ENCODE results near the gene PSMC5.

DNA sequence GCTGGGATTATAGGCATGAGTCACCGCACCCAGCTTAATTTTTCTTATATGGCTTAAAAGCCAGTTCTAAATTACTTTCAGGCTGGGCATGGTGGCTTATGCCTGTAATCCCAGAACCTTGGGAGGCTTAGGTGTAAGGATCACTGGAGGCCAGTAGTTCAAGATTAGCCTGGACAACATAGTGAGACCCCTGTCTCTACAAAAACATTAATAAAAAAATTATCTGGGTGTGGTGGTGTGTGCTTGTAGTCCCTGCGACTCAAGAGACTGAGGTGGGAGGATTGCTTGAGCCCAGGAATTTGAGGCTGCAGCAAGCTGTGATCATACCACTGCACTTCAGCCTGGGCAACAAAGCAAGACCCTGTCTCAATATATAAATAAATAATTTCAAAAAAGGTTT is 26.0 kb downstream of the PSMC5 start:
- TF ChIP-seq, protein P1, sequence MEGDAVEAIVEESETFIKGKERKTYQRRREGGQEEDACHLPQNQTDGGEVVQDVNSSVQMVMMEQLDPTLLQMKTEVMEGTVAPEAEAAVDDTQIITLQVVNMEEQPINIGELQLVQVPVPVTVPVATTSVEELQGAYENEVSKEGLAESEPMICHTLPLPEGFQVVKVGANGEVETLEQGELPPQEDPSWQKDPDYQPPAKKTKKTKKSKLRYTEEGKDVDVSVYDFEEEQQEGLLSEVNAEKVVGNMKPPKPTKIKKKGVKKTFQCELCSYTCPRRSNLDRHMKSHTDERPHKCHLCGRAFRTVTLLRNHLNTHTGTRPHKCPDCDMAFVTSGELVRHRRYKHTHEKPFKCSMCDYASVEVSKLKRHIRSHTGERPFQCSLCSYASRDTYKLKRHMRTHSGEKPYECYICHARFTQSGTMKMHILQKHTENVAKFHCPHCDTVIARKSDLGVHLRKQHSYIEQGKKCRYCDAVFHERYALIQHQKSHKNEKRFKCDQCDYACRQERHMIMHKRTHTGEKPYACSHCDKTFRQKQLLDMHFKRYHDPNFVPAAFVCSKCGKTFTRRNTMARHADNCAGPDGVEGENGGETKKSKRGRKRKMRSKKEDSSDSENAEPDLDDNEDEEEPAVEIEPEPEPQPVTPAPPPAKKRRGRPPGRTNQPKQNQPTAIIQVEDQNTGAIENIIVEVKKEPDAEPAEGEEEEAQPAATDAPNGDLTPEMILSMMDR (IDR thresholded peaks at IDR 0.05; ENCODE audit: low read depth, low read length, missing input control), result no peak
- no peak for TF ChIP-seq EGR1 (IDR thresholded peaks at IDR 0.05; ENCODE audit: low read depth in 2 of 2)
- TF ChIP-seq RXRA (IDR thresholded peaks at IDR 0.05), result no peak
- TF ChIP-seq, protein P2, sequence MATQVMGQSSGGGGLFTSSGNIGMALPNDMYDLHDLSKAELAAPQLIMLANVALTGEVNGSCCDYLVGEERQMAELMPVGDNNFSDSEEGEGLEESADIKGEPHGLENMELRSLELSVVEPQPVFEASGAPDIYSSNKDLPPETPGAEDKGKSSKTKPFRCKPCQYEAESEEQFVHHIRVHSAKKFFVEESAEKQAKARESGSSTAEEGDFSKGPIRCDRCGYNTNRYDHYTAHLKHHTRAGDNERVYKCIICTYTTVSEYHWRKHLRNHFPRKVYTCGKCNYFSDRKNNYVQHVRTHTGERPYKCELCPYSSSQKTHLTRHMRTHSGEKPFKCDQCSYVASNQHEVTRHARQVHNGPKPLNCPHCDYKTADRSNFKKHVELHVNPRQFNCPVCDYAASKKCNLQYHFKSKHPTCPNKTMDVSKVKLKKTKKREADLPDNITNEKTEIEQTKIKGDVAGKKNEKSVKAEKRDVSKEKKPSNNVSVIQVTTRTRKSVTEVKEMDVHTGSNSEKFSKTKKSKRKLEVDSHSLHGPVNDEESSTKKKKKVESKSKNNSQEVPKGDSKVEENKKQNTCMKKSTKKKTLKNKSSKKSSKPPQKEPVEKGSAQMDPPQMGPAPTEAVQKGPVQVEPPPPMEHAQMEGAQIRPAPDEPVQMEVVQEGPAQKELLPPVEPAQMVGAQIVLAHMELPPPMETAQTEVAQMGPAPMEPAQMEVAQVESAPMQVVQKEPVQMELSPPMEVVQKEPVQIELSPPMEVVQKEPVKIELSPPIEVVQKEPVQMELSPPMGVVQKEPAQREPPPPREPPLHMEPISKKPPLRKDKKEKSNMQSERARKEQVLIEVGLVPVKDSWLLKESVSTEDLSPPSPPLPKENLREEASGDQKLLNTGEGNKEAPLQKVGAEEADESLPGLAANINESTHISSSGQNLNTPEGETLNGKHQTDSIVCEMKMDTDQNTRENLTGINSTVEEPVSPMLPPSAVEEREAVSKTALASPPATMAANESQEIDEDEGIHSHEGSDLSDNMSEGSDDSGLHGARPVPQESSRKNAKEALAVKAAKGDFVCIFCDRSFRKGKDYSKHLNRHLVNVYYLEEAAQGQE (IDR thresholded peaks at IDR 0.05), result no peak
- no peak for TF ChIP-seq GABPA (IDR thresholded peaks at IDR 0.05 in 1 of 2, conservative IDR thresholded peaks at IDR 0.05 in 1 of 2)
- no peak for TF ChIP-seq JUND (IDR thresholded peaks at IDR 0.05)
- no peak for TF ChIP-seq RAD21 (IDR thresholded peaks at IDR 0.05)
- TF ChIP-seq TAF1 (conservative IDR thresholded peaks at IDR 0.05), result no peak
- TF ChIP-seq, protein P3, sequence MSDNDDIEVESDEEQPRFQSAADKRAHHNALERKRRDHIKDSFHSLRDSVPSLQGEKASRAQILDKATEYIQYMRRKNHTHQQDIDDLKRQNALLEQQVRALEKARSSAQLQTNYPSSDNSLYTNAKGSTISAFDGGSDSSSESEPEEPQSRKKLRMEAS (IDR thresholded peaks at IDR 0.05), result no peak
- no peak for TF ChIP-seq HNF4A (conservative IDR thresholded peaks at IDR 0.05)
- TF ChIP-seq FOXA1 (IDR thresholded peaks at IDR 0.05), result no peak
